ENCODE results near the gene CHRNA4. TPM values are rescaled to one million over a fixed set of nuclear protein-coding genes. Genes with fewer than 3 reads are reported as not detected.
A peak's percentile ranks its signal among the peaks of the same experiment; 100 is the strongest.

The CHRNA4 gene
- total and polyA plus RNA-seq, 2 of the 13 experiments (the other 11 are each of a cell fraction or from before 2014, with no cell fraction given) = not detected

- TF ChIP-seq CHD4 (IDR thresholded peaks at IDR 0.05; ENCODE audit: borderline replicate concordance, low read length) (no peak), ZBTB3 (CRISPR knock-in tag; IDR thresholded peaks at IDR 0.05; ENCODE audit: borderline replicate concordance, low read depth) (no peak), TEAD3 (CRISPR knock-in tag; optimal IDR thresholded peaks at IDR 0.05; ENCODE audit: borderline replicate concordance) (no peak), ZNF468 (CRISPR knock-in tag; IDR thresholded peaks at IDR 0.05) (no peak), CERS6 (CRISPR knock-in tag; IDR thresholded peaks at IDR 0.05) (no peak), NBN (conservative IDR thresholded peaks at IDR 0.05) (no peak), JARID2 (CRISPR knock-in tag; IDR thresholded peaks at IDR 0.05; ENCODE audit: insufficient replicate concordance) (no peak), ARID4A (CRISPR knock-in tag; IDR thresholded peaks at IDR 0.05; ENCODE audit: borderline replicate concordance) (peak; percentile 26; the same call in 1 of the 2 replicates), ZNF512B (CRISPR knock-in tag; IDR thresholded peaks at IDR 0.05; ENCODE audit: borderline replicate concordance) (no peak), PHB2 (IDR thresholded peaks at IDR 0.05; ENCODE audit: partially characterized antibody) (no peak), HOXA7 (CRISPR knock-in tag; IDR thresholded peaks at IDR 0.05) (no peak), BCL6 (CRISPR knock-in tag; IDR thresholded peaks at IDR 0.05) (peak; percentile 24; the same call in 1 of the 2 replicates), ZNF674 (CRISPR knock-in tag; IDR thresholded peaks at IDR 0.05; ENCODE audit: low read depth) (no peak), ZBTB37 (CRISPR knock-in tag; IDR thresholded peaks at IDR 0.05) (no peak), NR2F1 (CRISPR knock-in tag; IDR thresholded peaks at IDR 0.05) (no peak), RORA (CRISPR knock-in tag; IDR thresholded peaks at IDR 0.05) (no peak)
Observed at GRCh38 chr20:63377256-63377941, 16.2 kb upstream of the CHRNA4 start (continued).
